ENCODE measurements around the gene HTR4.
"Not testable (repeated sequence)": the region's sequence is repeated elsewhere in the genome, so short reads cannot be mapped to it uniquely, and the experiment has no call there.

HTR4 gene

DNA sequence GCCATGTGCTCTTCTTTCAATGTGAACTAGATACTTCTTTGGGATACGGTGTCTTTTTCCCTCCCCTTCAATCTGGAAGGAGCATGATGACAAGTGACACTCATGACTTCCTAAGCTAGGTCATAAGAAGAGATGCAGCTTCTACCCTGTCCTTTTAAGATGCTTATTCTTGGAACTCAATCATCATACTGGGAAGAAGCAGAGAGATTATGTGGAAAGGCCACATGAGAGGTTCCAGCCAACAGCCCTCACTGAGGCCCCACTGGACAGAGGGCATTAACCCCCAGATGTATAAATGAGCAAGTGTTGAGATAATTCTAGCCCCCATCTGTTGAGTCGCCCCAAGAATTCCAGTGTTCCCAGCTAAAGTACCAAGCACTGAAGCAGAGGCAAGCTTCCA lies 29.3 kb upstream of the HTR4 start:
- H3K4me3 ChIP-seq (ENCODE audit: low read length), result no peak overlapping the region
- DNase-seq (ENCODE audit: low read depth), result no peak
- TF ChIP-seq, protein P1, sequence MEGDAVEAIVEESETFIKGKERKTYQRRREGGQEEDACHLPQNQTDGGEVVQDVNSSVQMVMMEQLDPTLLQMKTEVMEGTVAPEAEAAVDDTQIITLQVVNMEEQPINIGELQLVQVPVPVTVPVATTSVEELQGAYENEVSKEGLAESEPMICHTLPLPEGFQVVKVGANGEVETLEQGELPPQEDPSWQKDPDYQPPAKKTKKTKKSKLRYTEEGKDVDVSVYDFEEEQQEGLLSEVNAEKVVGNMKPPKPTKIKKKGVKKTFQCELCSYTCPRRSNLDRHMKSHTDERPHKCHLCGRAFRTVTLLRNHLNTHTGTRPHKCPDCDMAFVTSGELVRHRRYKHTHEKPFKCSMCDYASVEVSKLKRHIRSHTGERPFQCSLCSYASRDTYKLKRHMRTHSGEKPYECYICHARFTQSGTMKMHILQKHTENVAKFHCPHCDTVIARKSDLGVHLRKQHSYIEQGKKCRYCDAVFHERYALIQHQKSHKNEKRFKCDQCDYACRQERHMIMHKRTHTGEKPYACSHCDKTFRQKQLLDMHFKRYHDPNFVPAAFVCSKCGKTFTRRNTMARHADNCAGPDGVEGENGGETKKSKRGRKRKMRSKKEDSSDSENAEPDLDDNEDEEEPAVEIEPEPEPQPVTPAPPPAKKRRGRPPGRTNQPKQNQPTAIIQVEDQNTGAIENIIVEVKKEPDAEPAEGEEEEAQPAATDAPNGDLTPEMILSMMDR (conservative IDR thresholded peaks at IDR 0.05; ENCODE audit: low read depth, low read length), result no peak

DNA sequence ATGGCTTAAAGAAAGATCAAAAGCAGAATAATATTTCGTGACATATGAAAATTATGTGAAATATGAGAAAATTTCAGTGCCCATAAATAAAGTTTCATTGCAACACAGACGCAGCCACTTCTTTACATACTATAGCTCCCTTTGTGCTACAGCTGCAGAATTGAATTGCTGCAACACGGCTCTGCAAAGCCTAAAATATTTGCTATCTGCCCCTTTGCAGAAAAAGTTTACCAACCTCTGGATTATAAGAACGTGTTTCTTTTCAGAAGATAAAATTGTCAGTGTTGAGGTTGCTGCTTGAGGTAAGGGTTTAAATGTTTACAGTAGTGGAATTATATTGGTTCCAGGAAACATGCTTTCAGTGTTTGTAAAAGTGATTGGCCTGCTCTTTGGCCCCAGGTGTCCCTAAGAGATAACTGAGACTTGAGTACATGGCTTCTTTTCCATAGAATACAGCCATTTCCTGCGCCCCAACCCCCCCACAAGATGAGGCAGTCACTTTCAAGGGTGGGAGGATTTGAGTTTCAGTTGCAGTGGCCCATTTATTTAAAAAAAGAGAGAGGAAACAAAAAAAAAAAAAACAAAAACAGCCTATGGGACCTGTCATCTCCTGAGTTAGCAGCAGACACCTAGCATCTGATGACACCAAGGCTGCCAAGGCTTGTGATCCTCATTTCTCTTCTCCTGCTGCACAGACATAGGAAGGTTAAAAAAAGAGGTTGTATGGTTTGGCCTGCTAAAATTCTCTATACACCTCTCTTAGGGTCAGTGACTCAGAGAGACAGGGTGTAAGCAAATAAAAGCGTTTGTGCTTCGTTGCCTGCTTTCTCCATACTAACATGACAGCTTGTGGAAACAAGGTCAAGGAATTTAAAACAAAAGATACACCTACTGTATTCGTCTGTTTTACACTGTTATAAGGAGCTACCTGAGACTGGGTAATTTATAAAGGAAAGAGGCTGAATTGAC lies 28.0 kb upstream of the HTR4 start:
- TF ChIP-seq, protein P1 (conservative IDR thresholded peaks at IDR 0.05; ENCODE audit: low read depth, low read length), result no peak
- no peak for DNase-seq (ENCODE audit: low read depth)
- no peak overlapping the region for H3K4me3 ChIP-seq (ENCODE audit: low read length)

DNA sequence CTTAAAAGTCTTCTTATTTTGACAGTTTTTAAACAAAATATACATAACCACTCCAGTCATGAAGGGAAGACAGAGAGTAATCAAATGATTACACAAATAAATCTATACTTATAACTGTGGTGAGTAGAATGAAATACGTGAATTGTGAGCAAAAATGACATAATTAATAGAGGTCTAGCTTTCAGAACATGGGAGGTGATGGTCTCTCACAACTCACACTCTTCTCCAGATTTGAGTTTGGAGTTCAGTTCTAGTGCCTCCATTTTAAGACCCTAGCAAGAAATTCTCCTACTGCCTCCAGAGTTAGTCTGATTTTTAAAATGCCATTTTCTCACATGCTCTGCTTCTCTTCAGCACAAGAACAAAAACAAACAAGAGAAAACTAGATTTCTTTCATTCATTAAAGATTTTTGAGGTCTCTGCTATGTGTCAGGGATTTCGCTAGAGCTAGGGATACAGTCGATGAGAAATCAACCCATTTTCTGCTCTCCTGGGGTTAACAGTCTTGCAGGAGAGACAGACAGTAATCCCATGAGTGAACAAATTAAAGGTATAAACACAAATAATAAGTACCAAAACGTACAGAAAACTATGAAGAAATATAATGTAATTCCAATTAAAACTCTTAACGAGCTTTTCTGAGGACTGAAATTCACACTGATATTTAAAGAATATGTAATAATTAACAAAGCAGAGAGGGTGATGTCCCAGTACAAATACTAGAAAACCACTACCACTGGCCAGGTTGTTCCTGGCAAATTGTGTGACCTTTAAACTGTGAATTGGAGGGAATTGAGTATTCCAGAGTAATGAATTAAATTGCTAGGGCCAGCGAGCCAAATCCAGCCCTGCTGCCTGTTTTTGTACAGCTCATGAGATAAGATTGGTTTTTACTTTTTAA lies 27.1 kb upstream of the HTR4 start:
- TF ChIP-seq, protein P1 (conservative IDR thresholded peaks at IDR 0.05; ENCODE audit: low read depth, low read length), result no peak
- DNase-seq (ENCODE audit: low read depth), result no peak
- H3K4me3 ChIP-seq (ENCODE audit: low read length), result no peak overlapping the region

DNA sequence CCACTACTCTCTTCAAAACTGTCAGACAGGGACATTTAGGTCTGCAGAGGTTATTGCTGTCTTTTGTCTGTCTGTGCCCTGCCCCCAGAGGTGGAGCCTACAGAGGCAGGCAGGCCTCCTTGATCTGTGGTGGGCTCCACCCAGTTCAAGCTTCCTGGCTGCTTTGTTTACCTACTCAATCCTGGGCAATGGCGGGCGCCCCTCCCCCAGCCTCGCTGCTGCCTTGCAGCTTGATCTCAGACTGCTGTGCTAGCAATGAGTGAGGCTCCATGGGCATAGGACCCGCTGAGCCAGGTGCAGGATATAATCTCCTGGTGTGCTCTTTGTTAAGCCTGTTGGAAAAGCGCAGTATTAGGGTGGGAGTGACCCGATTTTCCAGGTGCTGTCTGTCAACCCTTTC lies 19.4 kb upstream of the HTR4 start:
- not testable (repeated sequence) for DNase-seq (ENCODE audit: low read depth); H3K4me3 ChIP-seq (ENCODE audit: low read length)

DNA sequence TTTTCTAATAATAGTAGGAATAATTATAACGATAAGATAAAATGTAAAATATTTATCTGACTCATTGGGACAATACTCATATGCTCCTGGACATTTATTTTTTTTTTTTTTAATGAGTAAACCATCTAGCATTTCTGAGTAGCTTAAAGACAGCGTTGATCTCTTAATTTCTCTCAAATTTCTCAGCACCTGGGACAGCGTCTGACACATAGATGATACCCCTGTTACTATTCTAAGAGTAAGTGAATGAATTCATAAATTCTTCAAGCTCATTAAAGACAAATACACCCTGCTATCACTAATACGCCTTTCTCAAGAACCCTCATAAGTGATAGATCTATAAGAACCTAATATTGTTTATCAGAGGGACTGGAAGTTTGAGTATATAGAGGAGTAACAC lies 12.0 kb upstream of the HTR4 start:
- TF ChIP-seq, protein P1 (conservative IDR thresholded peaks at IDR 0.05; ENCODE audit: low read depth, low read length), result no peak
- H3K4me3 ChIP-seq (ENCODE audit: low read length), result no peak overlapping the region
- no peak for DNase-seq (ENCODE audit: low read depth)

DNA sequence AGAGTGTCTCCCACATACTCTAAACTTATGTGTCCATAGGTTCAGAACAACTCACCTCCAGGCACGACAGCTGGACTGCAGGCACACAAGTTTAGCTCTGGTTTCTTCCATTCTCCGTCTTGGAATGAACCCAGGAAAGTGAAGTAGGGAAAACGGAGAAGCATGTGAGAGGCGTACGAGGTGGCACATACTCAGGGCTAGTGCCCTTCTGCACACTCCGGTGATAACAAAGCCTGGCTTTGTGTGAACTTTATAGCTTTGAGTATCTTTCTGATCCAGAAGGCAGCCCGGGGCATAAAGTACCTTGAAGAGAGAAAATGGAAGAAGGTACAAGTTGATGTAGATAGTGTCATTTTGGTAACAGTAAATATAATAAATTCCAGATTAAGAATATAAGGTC lies 11.1 kb upstream of the HTR4 start:
- H3K4me3 ChIP-seq (ENCODE audit: low read length), result no peak overlapping the region
- TF ChIP-seq, protein P1 (conservative IDR thresholded peaks at IDR 0.05; ENCODE audit: low read depth, low read length), result no peak
- DNase-seq (ENCODE audit: low read depth), result no peak

DNA sequence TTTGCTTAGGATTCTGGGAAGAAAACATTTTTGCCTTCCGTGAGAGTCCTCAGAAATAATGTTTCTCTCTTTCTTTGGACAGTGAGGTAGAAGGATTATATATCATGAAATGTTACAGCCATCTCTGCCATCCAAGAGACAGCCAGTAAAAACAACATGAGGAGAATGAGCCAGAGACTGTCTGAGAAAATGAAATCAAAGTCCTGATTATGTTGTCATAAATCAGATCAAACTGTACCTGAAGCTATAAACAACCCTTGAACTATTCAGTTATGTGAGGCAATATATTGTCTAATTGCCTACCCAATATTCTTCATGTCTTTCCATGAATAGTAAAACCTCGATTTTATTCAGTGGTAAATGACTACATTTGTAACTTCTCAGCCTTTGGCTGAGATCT lies 9.2 kb upstream of the HTR4 start:
- no peak for DNase-seq (ENCODE audit: low read depth)
- no peak overlapping the region for H3K4me3 ChIP-seq (ENCODE audit: low read length)

More for the DNA sequence above, 9.2 kb upstream of the HTR4 start:
- TF ChIP-seq, protein P1 (conservative IDR thresholded peaks at IDR 0.05; ENCODE audit: low read depth, low read length), result no peak
